ENCODE data around the gene PCDHGB7.

GRCh38 chr5:141403387-141403786 is 14.1 kb upstream of the PCDHGB7 start:
- TF ChIP-seq CTCF (IDR thresholded peaks at IDR 0.05; ENCODE audit: insufficient read depth, low read depth, low read length) (no peak), EZH2 (IDR thresholded peaks at IDR 0.05; ENCODE audit: insufficient read depth, low read length) (no peak)

Measured in astrocyte (in vitro differentiated cells and primary cell).